DND-41 (cell line): ENCODE data around the gene AOPEP.

Experiments
- EZH2 ChIP-seq: IDR thresholded peaks from 3 replicates; pipeline ENCODE4 v1.6.1; 2012; ENCODE audit warnings: borderline replicate concordance, low read depth, mild to moderate bottlenecking, moderate library complexity, low read length, inconsistent platforms; ENCODE audit not compliant: severe bottlenecking
- TF ChIP-seq, protein P1 (sequence below): IDR thresholded peaks from 2 replicates; pipeline ENCODE4 v1.5.1; 2012; ENCODE audit warnings: borderline replicate concordance, low read length, moderate library complexity, mild to moderate bottlenecking; ENCODE audit not compliant: poor library complexity, severe bottlenecking; ENCODE audit errors: extremely low read depth

DNA sequence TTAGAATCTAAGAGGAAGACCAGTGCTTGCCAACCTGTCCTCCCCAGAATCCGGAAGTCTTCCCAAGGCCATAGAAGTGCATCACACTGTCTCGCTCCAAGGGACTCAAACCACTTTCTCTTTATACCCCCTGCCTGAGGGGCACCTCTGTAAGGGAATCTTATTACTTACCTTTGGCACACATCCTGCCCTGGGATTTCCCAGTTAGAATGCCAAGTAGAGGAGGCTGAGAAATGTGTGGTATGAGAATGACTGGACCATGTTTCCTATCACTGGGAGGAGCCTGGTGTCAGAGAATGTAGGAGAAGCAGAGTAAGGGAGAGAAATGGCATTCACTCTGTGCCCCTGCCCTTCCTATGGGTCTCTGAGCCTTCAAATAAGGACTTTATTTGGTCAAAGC is 85.8 kb downstream of the AOPEP start:
- TF ChIP-seq, protein P1, sequence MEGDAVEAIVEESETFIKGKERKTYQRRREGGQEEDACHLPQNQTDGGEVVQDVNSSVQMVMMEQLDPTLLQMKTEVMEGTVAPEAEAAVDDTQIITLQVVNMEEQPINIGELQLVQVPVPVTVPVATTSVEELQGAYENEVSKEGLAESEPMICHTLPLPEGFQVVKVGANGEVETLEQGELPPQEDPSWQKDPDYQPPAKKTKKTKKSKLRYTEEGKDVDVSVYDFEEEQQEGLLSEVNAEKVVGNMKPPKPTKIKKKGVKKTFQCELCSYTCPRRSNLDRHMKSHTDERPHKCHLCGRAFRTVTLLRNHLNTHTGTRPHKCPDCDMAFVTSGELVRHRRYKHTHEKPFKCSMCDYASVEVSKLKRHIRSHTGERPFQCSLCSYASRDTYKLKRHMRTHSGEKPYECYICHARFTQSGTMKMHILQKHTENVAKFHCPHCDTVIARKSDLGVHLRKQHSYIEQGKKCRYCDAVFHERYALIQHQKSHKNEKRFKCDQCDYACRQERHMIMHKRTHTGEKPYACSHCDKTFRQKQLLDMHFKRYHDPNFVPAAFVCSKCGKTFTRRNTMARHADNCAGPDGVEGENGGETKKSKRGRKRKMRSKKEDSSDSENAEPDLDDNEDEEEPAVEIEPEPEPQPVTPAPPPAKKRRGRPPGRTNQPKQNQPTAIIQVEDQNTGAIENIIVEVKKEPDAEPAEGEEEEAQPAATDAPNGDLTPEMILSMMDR: no peak
- no peak for TF ChIP-seq EZH2
